ENCODE measurements around the gene YJEFN3. TPM values are rescaled to one million over a fixed set of nuclear protein-coding genes. Genes with fewer than 3 reads are reported as not detected.

YJEFN3 gene
- total and polyA plus RNA-seq, 2 donors (not counting 3 experiments of a cell fraction or from before 2014, with no cell fraction given), result 1.9 to 2.1 TPM

DNA sequence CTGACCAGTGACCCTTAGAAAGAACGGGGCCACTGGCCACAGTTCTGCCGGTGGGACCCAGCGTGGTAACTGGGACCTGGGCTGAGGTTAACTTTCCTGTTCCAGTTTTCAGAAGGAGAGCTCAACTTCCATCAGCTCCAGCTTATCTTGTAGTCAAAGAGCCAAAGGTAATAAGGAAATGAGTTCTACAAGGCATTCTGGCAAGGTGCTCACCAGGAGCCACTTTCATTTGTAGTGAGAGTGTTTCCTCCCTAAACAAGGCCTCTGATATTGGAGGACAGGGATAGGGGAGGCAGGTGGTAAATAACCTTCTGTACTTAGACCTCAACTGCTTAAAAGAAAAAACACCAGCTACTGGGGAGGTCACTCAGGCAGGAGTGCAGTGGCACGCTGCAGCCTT is 51.7 kb downstream of the YJEFN3 start:
- H3K4me2 ChIP-seq (ENCODE audit: insufficient read depth, low read length), result no peak overlapping the region
- no peaks in the 10 kb centered on the region for H3K27me3 ChIP-seq (ENCODE audit: control insufficient read depth in 2 of 2, insufficient read depth in 2 of 2, low read length in 2 of 2)
- ChIA-PET POLR2A (no interaction called here), CTCF (no interaction called here)
- no peak for TF ChIP-seq JUN (IDR thresholded peaks at IDR 0.05; ENCODE audit: borderline replicate concordance, insufficient read depth, insufficient read length, low read depth)
- no peak for TF ChIP-seq EZH2 (IDR thresholded peaks at IDR 0.05; ENCODE audit: borderline replicate concordance, low read depth, low read length, severe bottlenecking)
- no peak for TF ChIP-seq MYC (IDR thresholded peaks at IDR 0.05; ENCODE audit: low read depth, low read length)
- TF ChIP-seq POLR2A (IDR thresholded peaks at IDR 0.05; ENCODE audit: low read depth, low read length), result no peak
- TF ChIP-seq POLR2AphosphoS5 (IDR thresholded peaks at IDR 0.05; ENCODE audit: insufficient read depth, low read depth, low read length), result no peak
- TF ChIP-seq, protein P1, sequence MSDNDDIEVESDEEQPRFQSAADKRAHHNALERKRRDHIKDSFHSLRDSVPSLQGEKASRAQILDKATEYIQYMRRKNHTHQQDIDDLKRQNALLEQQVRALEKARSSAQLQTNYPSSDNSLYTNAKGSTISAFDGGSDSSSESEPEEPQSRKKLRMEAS (IDR thresholded peaks at IDR 0.05; ENCODE audit: insufficient read depth, insufficient read length), result no peak
- TF ChIP-seq GATA2 (IDR thresholded peaks at IDR 0.05; ENCODE audit: insufficient read depth, insufficient read length, low read depth, low read length), result no peak
- dilution Hi-C loops (cut with MboI; ENCODE audit: extremely low pct_ligation_motif_present, low sequenced_read_pairs) (no loop called here), intact Hi-C loops (cut with micrococcal nuclease) (no loop called here)
- no peaks in the 10 kb centered on the region for H3K9me3 ChIP-seq (replicated peaks; ENCODE audit: control insufficient read depth, insufficient read depth, low read length)
- DNase-seq (ENCODE audit: low read depth, low spot score) (no peak), FAIRE-seq (no peak)
- no peak overlapping the region for H3K27ac ChIP-seq (ENCODE audit: insufficient read depth, low read depth, low read length)
- no peak overlapping the region for H3K4me3 ChIP-seq (replicated peaks in 1 of 3; ENCODE audit: insufficient read depth in 1 of 3, low read depth in 1 of 3, low read length in 3 of 3)
- no peaks in the 10 kb centered on the region for H3K79me2 ChIP-seq (ENCODE audit: control insufficient read depth, insufficient read depth, low read length)
- BruUV-seq (replicated peaks), result no TSS peak
- H3K4me1 ChIP-seq (ENCODE audit: control insufficient read depth, extremely low read depth, insufficient read depth, low read length), result no peaks in the 10 kb centered on the region
- no peaks in the 10 kb centered on the region for H4K20me1 ChIP-seq (replicated peaks; ENCODE audit: control insufficient read depth, extremely low read depth, insufficient read depth, low read length)
- no peak overlapping the region for H2AFZ ChIP-seq (ENCODE audit: low read depth, low read length)
- no peak overlapping the region for H3K9ac ChIP-seq (replicated peaks; ENCODE audit: extremely low read depth, insufficient read depth, low read length)
- H3K9me1 ChIP-seq (replicated peaks; ENCODE audit: control insufficient read depth, extremely low read depth, insufficient read depth, low read length), result no peaks in the 10 kb centered on the region
- H3K36me3 ChIP-seq (ENCODE audit: control insufficient read depth in 2 of 2, extremely low read depth in 1 of 2, insufficient read depth in 2 of 2, low read length in 2 of 2), result no peaks in the 10 kb centered on the region

DNA sequence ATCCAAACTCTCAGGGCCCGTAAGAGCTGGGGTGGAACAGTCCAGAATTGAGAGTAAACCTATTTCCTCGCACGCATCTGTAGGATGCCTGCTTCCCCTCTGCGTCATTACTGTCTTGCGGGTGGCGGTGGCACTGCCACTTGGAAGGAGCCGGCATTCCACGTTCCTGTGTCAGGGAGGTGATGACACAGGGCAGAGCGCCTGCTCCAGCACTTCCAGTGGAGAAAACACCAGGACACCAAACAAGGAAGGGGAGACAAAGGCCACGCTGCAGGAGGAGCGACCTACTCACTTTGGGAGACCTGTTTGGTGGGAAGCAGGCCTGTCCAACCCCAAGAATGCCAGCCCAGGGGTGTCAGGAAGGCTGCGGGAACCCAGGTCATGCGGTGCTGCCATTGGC is 52.7 kb downstream of the YJEFN3 start:
- no peak overlapping the region for H3K9ac ChIP-seq (replicated peaks; ENCODE audit: extremely low read depth, insufficient read depth, low read length)
- ChIA-PET CTCF (interaction anchor here (1.7 kb wide), 1 partner anchor 27 kb away, joined by 6 read pairs; no protein-coding TSS in a partner anchor), POLR2A (no interaction called here)
- no peak overlapping the region for H3K4me2 ChIP-seq (ENCODE audit: insufficient read depth, low read length)
- H3K79me2 ChIP-seq (ENCODE audit: control insufficient read depth, insufficient read depth, low read length), result no peaks in the 10 kb centered on the region
- FAIRE-seq (no peak), DNase-seq (ENCODE audit: low read depth, low spot score) (no peak)
- no peak overlapping the region for H3K4me3 ChIP-seq (replicated peaks in 1 of 3; ENCODE audit: insufficient read depth in 1 of 3, low read depth in 1 of 3, low read length in 3 of 3)
- no TSS peak for BruUV-seq (replicated peaks)
- H2AFZ ChIP-seq (ENCODE audit: low read depth, low read length), result no peak overlapping the region
- no peaks in the 10 kb centered on the region for H3K9me3 ChIP-seq (replicated peaks; ENCODE audit: control insufficient read depth, insufficient read depth, low read length)
- H3K9me1 ChIP-seq (replicated peaks; ENCODE audit: control insufficient read depth, extremely low read depth, insufficient read depth, low read length), result no peaks in the 10 kb centered on the region
- H3K36me3 ChIP-seq (ENCODE audit: control insufficient read depth in 2 of 2, extremely low read depth in 1 of 2, insufficient read depth in 2 of 2, low read length in 2 of 2), result no peaks in the 10 kb centered on the region
- H3K4me1 ChIP-seq (ENCODE audit: control insufficient read depth, extremely low read depth, insufficient read depth, low read length), result no peaks in the 10 kb centered on the region
- H3K27me3 ChIP-seq (ENCODE audit: control insufficient read depth in 2 of 2, insufficient read depth in 2 of 2, low read length in 2 of 2), result no peaks in the 10 kb centered on the region
- no peak overlapping the region for H3K27ac ChIP-seq (ENCODE audit: insufficient read depth, low read depth, low read length)
- TF ChIP-seq GATA2 (IDR thresholded peaks at IDR 0.05; ENCODE audit: insufficient read depth, insufficient read length, low read depth, low read length) (no peak), JUN (IDR thresholded peaks at IDR 0.05; ENCODE audit: borderline replicate concordance, insufficient read depth, insufficient read length, low read depth) (no peak), EZH2 (IDR thresholded peaks at IDR 0.05; ENCODE audit: borderline replicate concordance, low read depth, low read length, severe bottlenecking) (no peak), FOS (IDR thresholded peaks at IDR 0.05; ENCODE audit: borderline replicate concordance, insufficient read depth, low read length) (no peak), MYC (IDR thresholded peaks at IDR 0.05; ENCODE audit: low read depth, low read length) (no peak), POLR2AphosphoS5 (IDR thresholded peaks at IDR 0.05; ENCODE audit: insufficient read depth, low read depth, low read length) (no peak), POLR2A (IDR thresholded peaks at IDR 0.05; ENCODE audit: low read depth, low read length) (no peak)
- TF ChIP-seq, protein P2, sequence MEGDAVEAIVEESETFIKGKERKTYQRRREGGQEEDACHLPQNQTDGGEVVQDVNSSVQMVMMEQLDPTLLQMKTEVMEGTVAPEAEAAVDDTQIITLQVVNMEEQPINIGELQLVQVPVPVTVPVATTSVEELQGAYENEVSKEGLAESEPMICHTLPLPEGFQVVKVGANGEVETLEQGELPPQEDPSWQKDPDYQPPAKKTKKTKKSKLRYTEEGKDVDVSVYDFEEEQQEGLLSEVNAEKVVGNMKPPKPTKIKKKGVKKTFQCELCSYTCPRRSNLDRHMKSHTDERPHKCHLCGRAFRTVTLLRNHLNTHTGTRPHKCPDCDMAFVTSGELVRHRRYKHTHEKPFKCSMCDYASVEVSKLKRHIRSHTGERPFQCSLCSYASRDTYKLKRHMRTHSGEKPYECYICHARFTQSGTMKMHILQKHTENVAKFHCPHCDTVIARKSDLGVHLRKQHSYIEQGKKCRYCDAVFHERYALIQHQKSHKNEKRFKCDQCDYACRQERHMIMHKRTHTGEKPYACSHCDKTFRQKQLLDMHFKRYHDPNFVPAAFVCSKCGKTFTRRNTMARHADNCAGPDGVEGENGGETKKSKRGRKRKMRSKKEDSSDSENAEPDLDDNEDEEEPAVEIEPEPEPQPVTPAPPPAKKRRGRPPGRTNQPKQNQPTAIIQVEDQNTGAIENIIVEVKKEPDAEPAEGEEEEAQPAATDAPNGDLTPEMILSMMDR (IDR thresholded peaks at IDR 0.05; ENCODE audit: extremely low read depth in 1 of 2, insufficient read depth in 1 of 2, low read depth in 1 of 2, low read length in 2 of 2), result no peak
- TF ChIP-seq, protein P1 (IDR thresholded peaks at IDR 0.05; ENCODE audit: insufficient read depth, insufficient read length), result no peak
- dilution Hi-C loops (cut with MboI; ENCODE audit: extremely low pct_ligation_motif_present, low sequenced_read_pairs) (no loop called here), intact Hi-C loops (cut with micrococcal nuclease) (no loop called here)
- no peaks in the 10 kb centered on the region for H4K20me1 ChIP-seq (replicated peaks; ENCODE audit: control insufficient read depth, extremely low read depth, insufficient read depth, low read length)
